H9 (cell line): Measurements from ENCODE around the gene SEPTIN5. TPM values are rescaled to one million over a fixed set of nuclear protein-coding genes. Genes with fewer than 3 reads are reported as not detected.

Experiments used
- DNase-seq: peaks from one replicate; pipeline ENCODE4 v3.0.0-alpha.2; 2017
- H2AFZ ChIP-seq: one replicate; pipeline ENCODE4 v1.6.1; 2013; ENCODE audit warnings: mild to moderate bottlenecking, low read length, control low read depth, moderate library complexity
- H2AK5ac ChIP-seq: 2 replicates; pipeline ENCODE4 v1.6.1; 2013; ENCODE audit warnings: low read length, control low read depth, mixed read lengths; ENCODE audit not compliant: insufficient read length
- H2BK120ac ChIP-seq: one replicate; pipeline ENCODE4 v1.6.1; 2013; ENCODE audit warnings: low read depth, mild to moderate bottlenecking, low read length, control low read depth, inconsistent platforms; ENCODE audit not compliant: poor library complexity, severe bottlenecking
- H2BK12ac ChIP-seq: 2 replicates; pipeline ENCODE4 v1.6.1; 2013; ENCODE audit warnings: low read length, control low read depth, mixed read lengths, low read depth; ENCODE audit not compliant: insufficient read length
- H2BK15ac ChIP-seq: 2 replicates; pipeline ENCODE4 v1.6.1; 2013; ENCODE audit warnings: low read depth, low read length, control low read depth
- H2BK20ac ChIP-seq: one replicate; pipeline ENCODE4 v1.6.1; 2013; ENCODE audit warnings: low read depth, mild to moderate bottlenecking, low read length, control low read depth, inconsistent platforms; ENCODE audit not compliant: poor library complexity, severe bottlenecking
- H2BK5ac ChIP-seq: 2 replicates; pipeline ENCODE4 v1.6.1; 2013; ENCODE audit warnings: low read length, control low read depth, mixed read lengths; ENCODE audit not compliant: insufficient read length
- H3K14ac ChIP-seq: 2 replicates; pipeline ENCODE4 v1.6.1; 2013; ENCODE audit warnings: low read length, control low read depth; ENCODE audit not compliant: insufficient read depth
- H3K18ac ChIP-seq: 2 replicates; pipeline ENCODE4 v1.6.1; 2013; ENCODE audit warnings: low read depth, mild to moderate bottlenecking, mixed read lengths, low read length, control low read depth; ENCODE audit not compliant: insufficient read length
- H3K23ac ChIP-seq: 2 replicates; pipeline ENCODE4 v1.6.1; 2013; ENCODE audit warnings: low read length, control low read depth, mixed read lengths, low read depth; ENCODE audit not compliant: insufficient read length
- H3K23me2 ChIP-seq: 2 replicates; pipeline ENCODE4 v1.6.1; 2013; ENCODE audit warnings: low read depth, mild to moderate bottlenecking, mixed read lengths, low read length, control low read depth; ENCODE audit not compliant: insufficient read length, poor library complexity, severe bottlenecking
- H3K27ac ChIP-seq: 2 replicates; pipeline ENCODE4 v1.5.1; 2013; ENCODE audit warnings: low read length, control low read depth, mixed read lengths, low read depth; ENCODE audit not compliant: insufficient read length
- H3K27me3 ChIP-seq: 2 replicates; pipeline ENCODE4 v1.6.1; 2013; ENCODE audit warnings: low read length, control low read depth, inconsistent platforms; ENCODE audit not compliant: insufficient read depth
- H3K4ac ChIP-seq: 2 replicates; pipeline ENCODE4 v1.6.1; 2013; ENCODE audit warnings: low read depth, mild to moderate bottlenecking, control low read depth, inconsistent platforms, low read length, moderate library complexity
- H3K4me1 ChIP-seq: 2 replicates; pipeline ENCODE4 v1.6.1; 2013; ENCODE audit warnings: low read length, control low read depth, inconsistent platforms; ENCODE audit not compliant: insufficient read depth
- H3K4me2 ChIP-seq: 2 replicates; pipeline ENCODE4 v1.6.1; 2013; ENCODE audit warnings: low read length, control low read depth, mixed read lengths; ENCODE audit not compliant: insufficient read length, insufficient read depth
- H3K56ac ChIP-seq: 2 replicates; pipeline ENCODE4 v1.6.1; 2013; ENCODE audit warnings: low read depth, mild to moderate bottlenecking, mixed read lengths, low read length, control low read depth; ENCODE audit not compliant: insufficient read length
- H3K79me1 ChIP-seq: 2 replicates; pipeline ENCODE4 v1.6.1; 2013; ENCODE audit warnings: low read depth, mild to moderate bottlenecking, moderate library complexity, low read length, control low read depth, inconsistent platforms; ENCODE audit not compliant: insufficient read depth, poor library complexity, severe bottlenecking
- H3K79me2 ChIP-seq: 2 replicates; pipeline ENCODE4 v1.6.1; 2013; ENCODE audit warnings: low read length, control low read depth, inconsistent platforms; ENCODE audit not compliant: insufficient read depth
- H3K9ac ChIP-seq: 2 replicates; pipeline ENCODE4 v1.6.1; 2013; ENCODE audit warnings: low read length, control low read depth, mixed read lengths; ENCODE audit not compliant: insufficient read length; ENCODE audit errors: extremely low read depth
- H3K9me3 ChIP-seq: one replicate; pipeline ENCODE4 v1.6.1; 2013; ENCODE audit warnings: low read depth, low read length, inconsistent platforms; ENCODE audit not compliant: control insufficient read depth
- H3T11ph ChIP-seq: one replicate; pipeline ENCODE4 v1.6.1; 2013; ENCODE audit warnings: mild to moderate bottlenecking, low read length, control low read depth, inconsistent platforms
- H4K20me1 ChIP-seq: one replicate; pipeline ENCODE4 v1.6.1; 2013; ENCODE audit not compliant: control insufficient read depth, insufficient read length, insufficient read depth
- H4K5ac ChIP-seq: 2 replicates; pipeline ENCODE4 v1.6.1; 2013; ENCODE audit warnings: low read depth, mild to moderate bottlenecking, mixed read lengths, low read length, control low read depth; ENCODE audit not compliant: insufficient read length
- H4K8ac ChIP-seq: replicated peaks from 2 replicates; pipeline ENCODE4 v1.6.1; 2013; ENCODE audit warnings: low read length, control low read depth, mixed read lengths, low read depth; ENCODE audit not compliant: insufficient read length
- H4K91ac ChIP-seq: 2 replicates; pipeline ENCODE4 v1.6.1; 2013; ENCODE audit warnings: low read depth, mild to moderate bottlenecking, moderate library complexity, mixed read lengths, low read length, control low read depth; ENCODE audit not compliant: insufficient read length
- H3K27ac Mint-ChIP-seq, 3 experiments: 2 replicates in 2 of 3; 3 replicates in 1 of 3; pipeline ENCODE4 v1.8.0; 2020 to 2021; ENCODE audit warnings: mixed read lengths in 3 of 3, mild to moderate bottlenecking in 1 of 3, moderate library complexity in 1 of 3
- H3K27me3 Mint-ChIP-seq: 2 replicates; pipeline ENCODE4 v1.8.0; 2021; ENCODE audit warnings: low read depth, mild to moderate bottlenecking, moderate library complexity, mixed read lengths
- H3K36me3 Mint-ChIP-seq, 3 experiments: 2 replicates in 2 of 3; 3 replicates in 1 of 3; pipeline ENCODE4 v1.8.0; 2020 to 2021; ENCODE audit warnings: low read depth in 3 of 3, mixed read lengths in 3 of 3; ENCODE audit not compliant: insufficient read depth in 1 of 3
- H3K4me1 Mint-ChIP-seq, 2 experiments: 2 replicates each; pipeline ENCODE4 v1.8.0; 2020; ENCODE audit warnings: mixed read lengths in 2 of 2
- H3K4me3 Mint-ChIP-seq, 2 experiments: 2 replicates in 1 of 2; 3 replicates in 1 of 2; pipeline ENCODE4 v1.8.0; 2020 to 2021; ENCODE audit warnings: mild to moderate bottlenecking in 2 of 2, mixed read lengths in 2 of 2, moderate library complexity in 1 of 2
- H3K9me3 Mint-ChIP-seq, 2 experiments: 2 replicates in 1 of 2; 3 replicates in 1 of 2; pipeline ENCODE4 v1.8.0; 2020; ENCODE audit warnings: mild to moderate bottlenecking in 2 of 2, mixed read lengths in 2 of 2, moderate library complexity in 1 of 2
- CTCF ChIP-seq: fragments of 200-600 bp; sonication (generic); conservative IDR thresholded peaks from 3 replicates; pipeline ENCODE4 v1.8.0; 2021; ENCODE audit warnings: antibody characterized with exemption, mild to moderate bottlenecking
- WGBS: extraction: QIAGEN DNeasy Blood & Tissue Kit; methylation state at CpG from one replicate; pipeline ENCODE4 v1.1.7; 2013; ENCODE audit warnings: missing lambda C conversion rate, low lambda C conversion rate, mixed read lengths; ENCODE audit not compliant: insufficient read length; ENCODE audit errors: extremely low coverage; 5-methylcytosine and 5-hydroxymethylcytosine counted together
- total RNA-seq: library from RNA; stranded (reverse); gene quantifications from 2 replicates; pipeline ENCODE4 v1.2.1, GENCODE V29; 2021

SEPTIN5 gene
- total RNA-seq, 1 experiment from 2014 or later: 17.8 TPM

- WGBS: no CpG with 5 or more reads among the region's 9 CpGs
- H3K23ac ChIP-seq: no peak overlapping the region
- H3K79me1 ChIP-seq: no peaks in the 10 kb centered on the region
- H3K9me3 ChIP-seq: no peaks in the 10 kb centered on the region
- H3K4ac ChIP-seq: no peak overlapping the region
- no peak overlapping the region for H3K4me2 ChIP-seq
- peaks cover 2% of the 10 kb centered on the region; the same call in 1 of the 2 replicates for H3K4me1 ChIP-seq
- H4K20me1 ChIP-seq: peaks cover 2% of the 10 kb centered on the region
- peaks cover 79% of the 10 kb centered on the region for H3K27me3 Mint-ChIP-seq
- H2BK5ac ChIP-seq: no peak overlapping the region
- H3K56ac ChIP-seq: no peak overlapping the region
- no peak overlapping the region for H4K91ac ChIP-seq
- H3K9me3 Mint-ChIP-seq: peaks cover 6 to 8% of the 10 kb centered on the region in 2 experiments; a peak in 3 of 5 replicates
- H4K5ac ChIP-seq: no peak overlapping the region
- no peak overlapping the region for H2BK15ac ChIP-seq
- H2BK12ac ChIP-seq: no peak overlapping the region
- no peak overlapping the region for H2BK120ac ChIP-seq
- no peaks in the 10 kb centered on the region for H3K79me2 ChIP-seq
- H3K27ac Mint-ChIP-seq: no peak overlapping the region
- peaks cover 13 to 27% of the 10 kb centered on the region in 2 experiments for H3K4me1 Mint-ChIP-seq
- H2AK5ac ChIP-seq: no peak overlapping the region
- H3K18ac ChIP-seq: no peak overlapping the region
- H2AFZ ChIP-seq: no peak overlapping the region
- H3K9ac ChIP-seq: no peak overlapping the region
- no peak overlapping the region for H3K14ac ChIP-seq
- H3K4me3 Mint-ChIP-seq: 0 out of 5 replicates have a peak overlapping the region, but pooled peaks of 1 of the 2 experiments have one; percentile 38
- H3K27me3 ChIP-seq: peaks cover 30% of the 10 kb centered on the region; the same call in 1 of the 2 replicates
- H2BK20ac ChIP-seq: no peak overlapping the region
- no peak for DNase-seq
- H3K27ac ChIP-seq: no peak overlapping the region
- H3K36me3 Mint-ChIP-seq: peaks cover 7 to 18% (median 12%) of the 10 kb centered on the region in 3 experiments; a peak in 6 of 7 replicates
- TF ChIP-seq CTCF: no peak
- H4K8ac ChIP-seq: no peak overlapping the region
- H3T11ph ChIP-seq: no peak overlapping the region
- H3K23me2 ChIP-seq: peaks cover 10% of the 10 kb centered on the region
Measured at GRCh38 chr22:19717181-19717580, 2.9 kb downstream of the SEPTIN5 start.
